Prostate gland (tissue), 2 donors: Measurements from ENCODE around the gene SPPL3.

Experiments used
- CTCF ChIP-seq, 4 experiments: fragments of 200-600 bp in 2 of 4; fragments of 450-650 bp in 2 of 4; sonication (generic) in 2 of 4; IDR thresholded peaks; 1 replicate in 3 of 4; 2 replicates in 1 of 4; pipeline ENCODE4 v1.5.1; 2016 to 2019; ENCODE audit warnings: antibody characterized with exemption in 4 of 4, mild to moderate bottlenecking in 2 of 4, moderate library complexity in 2 of 4
- POLR2A ChIP-seq: fragments of 450-650 bp; IDR thresholded peaks from one replicate; pipeline ENCODE4 v1.6.1; 2016; ENCODE audit warnings: antibody characterized with exemption, mild to moderate bottlenecking
- POLR2AphosphoS5 ChIP-seq: sonication (generic); formaldehyde crosslinking; IDR thresholded peaks from one replicate; pipeline ENCODE4 v1.6.1; 2017; ENCODE audit warnings: antibody characterized with exemption

GRCh38 chr12:120799243-120800045 lies 104.7 kb downstream of the SPPL3 start:
- no peak for TF ChIP-seq CTCF (IDR thresholded peaks at IDR 0.05)
- TF ChIP-seq POLR2AphosphoS5: no peak
- TF ChIP-seq POLR2A: no peak
